SHP77 (cell line): ENCODE results near the gene YPEL4.
A peak's percentile ranks its signal among the peaks of the same experiment; 100 is the strongest.
"Not testable (repeated sequence)": the region's sequence is repeated elsewhere in the genome, so short reads cannot be mapped to it uniquely, and the experiment has no call there.

Experiments used
- DNase-seq, 2 experiments: peaks; one replicate each; lab custom pipeline; 2025; lab: John Stamatoyannopoulos, UW

YPEL4 gene

GRCh38 chr11:57649826-57650738 is at the start of gene YPEL4:
Gene YPEL4 (minus strand): TSS chr11:57649912. CDS start chr11:57647107, 2,805 bp downstream.
- DNase-seq: peak in 1 of 2 experiments; percentile 14

GRCh38 chr11:57698843-57699365 is 49.2 kb upstream of the YPEL4 start:
- no peak for DNase-seq

- DNase-seq: not testable (repeated sequence)
Measured at GRCh38 chr11:57690474-57690873, 40.8 kb upstream of the YPEL4 start.

- no peak for DNase-seq
Measured at GRCh38 chr11:57681168-57681567, 31.5 kb upstream of the YPEL4 start.

- no peak for DNase-seq
Measured at GRCh38 chr11:57680552-57680874, 30.8 kb upstream of the YPEL4 start.

- no peak for DNase-seq
Measured at GRCh38 chr11:57679396-57679795, 29.7 kb upstream of the YPEL4 start.

GRCh38 chr11:57675176-57675941 is 25.6 kb upstream of the YPEL4 start:
- DNase-seq: no peak

- no peak for DNase-seq
Measured at GRCh38 chr11:57674251-57674650, 24.5 kb upstream of the YPEL4 start.

- DNase-seq: no peak
Measured at GRCh38 chr11:57668434-57668782, 18.7 kb upstream of the YPEL4 start.

GRCh38 chr11:57667736-57668433 is 18.2 kb upstream of the YPEL4 start, which contains the start of gene ZDHHC5:
Gene ZDHHC5 (plus strand): TSS chr11:57668114. CDS start chr11:57673091, 4,977 bp downstream.
- peak; percentile 83 to 85 for DNase-seq

GRCh38 chr11:57667117-57667735 is 17.5 kb upstream of the YPEL4 start:
- peak; percentile 75 to 88 for DNase-seq

GRCh38 chr11:57663975-57664374 is 14.3 kb upstream of the YPEL4 start:
- no peak for DNase-seq

GRCh38 chr11:57662893-57663292 is 13.2 kb upstream of the YPEL4 start:
- DNase-seq: no peak

- no peak for DNase-seq
Measured at GRCh38 chr11:57659669-57660068, 10.0 kb upstream of the YPEL4 start.

GRCh38 chr11:57658023-57658361 is 8.3 kb upstream of the YPEL4 start:
- DNase-seq: no peak

GRCh38 chr11:57657194-57658022 is 7.7 kb upstream of the YPEL4 start, which contains the start of gene CLP1:
Gene CLP1 (plus strand): TSS chr11:57657762. CDS start chr11:57659477, 1,715 bp downstream.
- DNase-seq: peak; percentile 84 to 93

GRCh38 chr11:57656885-57657193 is 7.1 kb upstream of the YPEL4 start:
- no peak for DNase-seq

GRCh38 chr11:57653163-57653562 is 3.5 kb upstream of the YPEL4 start:
- DNase-seq: no peak

- DNase-seq: no peak
Measured at GRCh38 chr11:57652662-57653061, 3.0 kb upstream of the YPEL4 start.

- DNase-seq: not testable (repeated sequence)
Measured at GRCh38 chr11:57652230-57652629, 2.5 kb upstream of the YPEL4 start.

- no peak for DNase-seq
Measured at GRCh38 chr11:57651408-57651807, 1.7 kb upstream of the YPEL4 start.
